ENCODE measurements around the gene ADRA1B. TPM values are rescaled to one million over a fixed set of nuclear protein-coding genes. Genes with fewer than 3 reads are reported as not detected.
"Not testable (repeated sequence)": the region's sequence is repeated elsewhere in the genome, so short reads cannot be mapped to it uniquely, and the experiment has no call there.

ADRA1B gene
- total RNA-seq, 1 experiment from 2014 or later, result not detected

- Histone ChIP-seq H3K9me3 (ENCODE audit: control insufficient read depth, low read depth, low read length) (no peaks in the 10 kb centered on the region), H3K27ac (ENCODE audit: insufficient read length, low read depth, low read length) (no peak overlapping the region), H4K91ac (ENCODE audit: insufficient read length, low read depth, low read length) (no peak overlapping the region), H2BK120ac (ENCODE audit: low read depth, low read length, poor library complexity, severe bottlenecking) (no peak overlapping the region), H2AFZ (ENCODE audit: low read length) (no peak overlapping the region), H4K5ac (ENCODE audit: insufficient read length, low read depth, low read length) (no peak overlapping the region), H2BK12ac (ENCODE audit: insufficient read length, low read depth, low read length) (no peak overlapping the region), H3K23me2 (ENCODE audit: insufficient read length, low read depth, low read length, poor library complexity, severe bottlenecking) (peaks cover 9% of the 10 kb centered on the region), H4K8ac (replicated peaks; ENCODE audit: insufficient read length, low read depth, low read length) (no peak overlapping the region), H3K23ac (ENCODE audit: insufficient read length, low read depth, low read length) (no peak overlapping the region), H3K4ac (ENCODE audit: low read depth, low read length) (no peak overlapping the region), H2BK15ac (ENCODE audit: low read depth, low read length) (no peak overlapping the region), H3K4me1 (ENCODE audit: insufficient read depth, low read length) (no peaks in the 10 kb centered on the region; the same call in 1 of the 2 replicates), H3K4me2 (ENCODE audit: insufficient read depth, insufficient read length, low read length) (no peak overlapping the region), H3K27me3 (ENCODE audit: insufficient read depth, low read length) (no peaks in the 10 kb centered on the region), H3T11ph (ENCODE audit: low read length) (no peak overlapping the region), H2AK5ac (ENCODE audit: insufficient read length, low read length) (no peak overlapping the region), H2BK5ac (ENCODE audit: insufficient read length, low read length) (no peak overlapping the region), H4K20me1 (ENCODE audit: control insufficient read depth, insufficient read depth, insufficient read length) (no peaks in the 10 kb centered on the region), H3K79me2 (ENCODE audit: insufficient read depth, low read length) (peaks cover 16% of the 10 kb centered on the region; the same call in 1 of the 2 replicates), H3K56ac (ENCODE audit: insufficient read length, low read depth, low read length) (no peak overlapping the region), H3K9ac (ENCODE audit: extremely low read depth, insufficient read length, low read length) (no peak overlapping the region), H3K14ac (ENCODE audit: insufficient read depth, low read length) (no peak overlapping the region), H3K18ac (ENCODE audit: insufficient read length, low read depth, low read length) (no peak overlapping the region), H3K79me1 (ENCODE audit: insufficient read depth, low read depth, low read length, poor library complexity, severe bottlenecking) (peaks cover 14% of the 10 kb centered on the region), H2BK20ac (ENCODE audit: low read depth, low read length, poor library complexity, severe bottlenecking) (no peak overlapping the region)
- H3K27me3 Mint-ChIP-seq (ENCODE audit: low read depth), result no peaks in the 10 kb centered on the region; the same call in 1 of the 2 replicates
- H3K4me1 Mint-ChIP-seq, result peaks cover 11 to 16% of the 10 kb centered on the region in 2 experiments
- no peak overlapping the region for H3K4me3 Mint-ChIP-seq
- no peaks in the 10 kb centered on the region; a peak in 1 of 5 replicates for H3K9me3 Mint-ChIP-seq
- no peak for TF ChIP-seq CTCF (conservative IDR thresholded peaks at IDR 0.05)
- H3K36me3 Mint-ChIP-seq (ENCODE audit: insufficient read depth in 1 of 3, low read depth in 3 of 3), result peaks cover 20 to 42% (median 38%) of the 10 kb centered on the region in 3 experiments; a peak in 6 of 7 replicates
- no peak for DNase-seq
- H3K27ac Mint-ChIP-seq, result no peak overlapping the region
Observed at GRCh38 chr5:160011471-160011870, 95.2 kb downstream of the ADRA1B start.

DNA sequence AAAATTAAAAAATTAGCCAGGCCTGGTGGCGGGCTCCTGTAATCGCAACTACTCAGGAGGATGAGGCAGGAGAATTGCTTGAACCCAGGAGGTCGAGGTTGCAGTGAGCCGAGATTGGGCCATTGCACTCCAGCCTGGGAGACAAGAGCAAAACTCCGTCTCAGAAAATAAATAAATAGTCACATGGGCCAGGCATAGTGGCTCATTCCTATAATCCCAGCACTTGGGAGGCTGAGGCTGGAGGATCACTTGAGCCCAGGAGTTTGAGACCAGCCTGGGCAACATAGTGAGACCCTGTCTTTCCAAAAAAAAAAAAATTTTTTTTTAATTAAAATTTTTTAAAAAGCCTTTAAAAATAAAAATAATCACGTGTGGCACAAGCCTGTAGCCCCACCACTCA is 97.9 kb downstream of the ADRA1B start:
- no CpG with 5 or more reads among the region's 6 CpGs for WGBS (ENCODE audit: extremely low coverage, insufficient read length, low lambda C conversion rate)

More for the DNA sequence above, 97.9 kb downstream of the ADRA1B start:
- not testable (repeated sequence) for H4K5ac ChIP-seq (ENCODE audit: insufficient read length, low read depth, low read length); H2BK15ac ChIP-seq (ENCODE audit: low read depth, low read length); H4K20me1 ChIP-seq (ENCODE audit: control insufficient read depth, insufficient read depth, insufficient read length); H4K8ac ChIP-seq (replicated peaks; ENCODE audit: insufficient read length, low read depth, low read length); H3K4me2 ChIP-seq (ENCODE audit: insufficient read depth, insufficient read length, low read length); H3K27ac Mint-ChIP-seq; H2BK120ac ChIP-seq (ENCODE audit: low read depth, low read length, poor library complexity, severe bottlenecking); H2AFZ ChIP-seq (ENCODE audit: low read length); H3K4ac ChIP-seq (ENCODE audit: low read depth, low read length); H3K56ac ChIP-seq (ENCODE audit: insufficient read length, low read depth, low read length); H2BK12ac ChIP-seq (ENCODE audit: insufficient read length, low read depth, low read length); H3K9me3 ChIP-seq (ENCODE audit: control insufficient read depth, low read depth, low read length); H2BK20ac ChIP-seq (ENCODE audit: low read depth, low read length, poor library complexity, severe bottlenecking); H3K27me3 Mint-ChIP-seq (ENCODE audit: low read depth); H3K27me3 ChIP-seq (ENCODE audit: insufficient read depth, low read length); H3K27ac ChIP-seq (ENCODE audit: insufficient read length, low read depth, low read length); H2BK5ac ChIP-seq (ENCODE audit: insufficient read length, low read length); H4K91ac ChIP-seq (ENCODE audit: insufficient read length, low read depth, low read length); H3K9me3 Mint-ChIP-seq; H2AK5ac ChIP-seq (ENCODE audit: insufficient read length, low read length); H3T11ph ChIP-seq (ENCODE audit: low read length); H3K23ac ChIP-seq (ENCODE audit: insufficient read length, low read depth, low read length); H3K9ac ChIP-seq (ENCODE audit: extremely low read depth, insufficient read length, low read length); H3K23me2 ChIP-seq (ENCODE audit: insufficient read length, low read depth, low read length, poor library complexity, severe bottlenecking); H3K4me1 ChIP-seq (ENCODE audit: insufficient read depth, low read length); H3K18ac ChIP-seq (ENCODE audit: insufficient read length, low read depth, low read length); DNase-seq; H3K4me3 Mint-ChIP-seq; H3K14ac ChIP-seq (ENCODE audit: insufficient read depth, low read length)
- H3K4me1 Mint-ChIP-seq, result peaks cover 12 to 17% of the 10 kb centered on the region in 2 experiments
- H3K36me3 Mint-ChIP-seq (ENCODE audit: insufficient read depth in 1 of 3, low read depth in 3 of 3), result peaks cover 21 to 48% (median 47%) of the 10 kb centered on the region in 3 experiments; a peak in 6 of 7 replicates
- Histone ChIP-seq H3K79me2 (ENCODE audit: insufficient read depth, low read length) (peaks cover 16% of the 10 kb centered on the region; the same call in 1 of the 2 replicates), H3K79me1 (ENCODE audit: insufficient read depth, low read depth, low read length, poor library complexity, severe bottlenecking) (peaks cover 14% of the 10 kb centered on the region)
